ENCODE results near the gene WLS. TPM values are rescaled to one million over a fixed set of nuclear protein-coding genes. Genes with fewer than 3 reads are reported as not detected.

The WLS gene
- total RNA-seq, 4 donors from 2014 or later, result 34.8 to 78.9 (median 44.4) TPM

DNA sequence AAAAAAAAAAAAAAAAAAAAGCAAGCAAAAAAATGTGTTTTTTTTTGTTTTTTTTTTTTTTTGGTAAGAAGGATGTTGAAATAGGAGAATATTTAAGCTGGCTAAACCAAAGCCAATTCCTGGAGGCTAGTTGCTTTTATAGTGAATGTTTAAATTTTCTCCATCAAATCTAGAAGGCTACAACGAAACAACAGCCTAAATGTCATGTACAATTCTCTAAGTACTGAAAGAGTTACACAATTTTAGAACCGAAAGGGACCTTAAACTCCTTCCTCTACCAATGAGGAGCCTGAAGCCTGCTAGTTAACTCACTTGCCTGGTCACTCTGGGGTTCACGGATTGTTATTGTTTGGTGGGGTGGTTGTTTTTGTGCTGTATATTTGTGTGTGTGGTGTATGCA lies 3.5 kb downstream of the WLS start:
- Histone ChIP-seq H3K9me3 (no peaks in the 10 kb centered on the region), H3K4me1 (peaks cover 0 to 49% (median 20%) of the 10 kb centered on the region in 4 donors), H3K36me3 (no peaks in the 10 kb centered on the region), H3K27me3 (no peaks in the 10 kb centered on the region), H3K27ac (peak overlapping the region in 3 of 4 donors; percentile 1 to 94 (median 9)), H3K4me3 (no peak overlapping the region)
- DNase-seq (ENCODE audit: low spot score in 2 of 2), result no peak
- TF ChIP-seq, protein P1, sequence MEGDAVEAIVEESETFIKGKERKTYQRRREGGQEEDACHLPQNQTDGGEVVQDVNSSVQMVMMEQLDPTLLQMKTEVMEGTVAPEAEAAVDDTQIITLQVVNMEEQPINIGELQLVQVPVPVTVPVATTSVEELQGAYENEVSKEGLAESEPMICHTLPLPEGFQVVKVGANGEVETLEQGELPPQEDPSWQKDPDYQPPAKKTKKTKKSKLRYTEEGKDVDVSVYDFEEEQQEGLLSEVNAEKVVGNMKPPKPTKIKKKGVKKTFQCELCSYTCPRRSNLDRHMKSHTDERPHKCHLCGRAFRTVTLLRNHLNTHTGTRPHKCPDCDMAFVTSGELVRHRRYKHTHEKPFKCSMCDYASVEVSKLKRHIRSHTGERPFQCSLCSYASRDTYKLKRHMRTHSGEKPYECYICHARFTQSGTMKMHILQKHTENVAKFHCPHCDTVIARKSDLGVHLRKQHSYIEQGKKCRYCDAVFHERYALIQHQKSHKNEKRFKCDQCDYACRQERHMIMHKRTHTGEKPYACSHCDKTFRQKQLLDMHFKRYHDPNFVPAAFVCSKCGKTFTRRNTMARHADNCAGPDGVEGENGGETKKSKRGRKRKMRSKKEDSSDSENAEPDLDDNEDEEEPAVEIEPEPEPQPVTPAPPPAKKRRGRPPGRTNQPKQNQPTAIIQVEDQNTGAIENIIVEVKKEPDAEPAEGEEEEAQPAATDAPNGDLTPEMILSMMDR (IDR thresholded peaks at IDR 0.05), result no peak
- TF ChIP-seq POLR2A (IDR thresholded peaks at IDR 0.05), result no peak
- no peak for TF ChIP-seq EP300 (IDR thresholded peaks at IDR 0.05)
- 18 to 30% methylated on average over 3 of the region's 3 CpGs for WGBS, 2 donors

DNA sequence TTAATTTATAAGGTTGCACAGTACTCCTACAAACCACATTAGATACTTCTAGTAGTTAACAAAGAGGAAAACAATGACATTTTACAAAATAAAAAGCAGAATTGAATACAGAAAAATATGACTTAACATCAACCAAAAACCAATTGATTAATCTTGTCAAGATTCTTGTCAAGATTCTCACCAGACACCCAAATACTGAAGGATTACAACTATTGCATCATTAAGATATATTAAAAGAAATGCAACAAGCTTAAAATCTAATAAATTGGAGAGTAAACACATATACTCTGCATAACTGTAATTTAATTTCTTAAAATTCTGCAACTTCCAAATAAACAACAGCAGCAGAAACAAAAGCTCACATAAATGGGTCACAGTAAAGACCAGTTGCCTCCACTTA lies 4.7 kb downstream of the WLS start:
- DNase-seq (ENCODE audit: low spot score in 2 of 2), result no peak
- no peaks in the 10 kb centered on the region for H3K9me3 ChIP-seq
- H3K4me1 ChIP-seq, result peaks cover 0 to 45% (median 16%) of the 10 kb centered on the region in 4 donors
- TF ChIP-seq EP300 (IDR thresholded peaks at IDR 0.05) (no peak), POLR2A (IDR thresholded peaks at IDR 0.05) (no peak)
- TF ChIP-seq, protein P1 (IDR thresholded peaks at IDR 0.05), result no peak
- H3K27me3 ChIP-seq, result no peaks in the 10 kb centered on the region
- no peaks in the 10 kb centered on the region for H3K36me3 ChIP-seq
- no peak overlapping the region for H3K27ac ChIP-seq
- H3K4me3 ChIP-seq, result no peak overlapping the region

DNA sequence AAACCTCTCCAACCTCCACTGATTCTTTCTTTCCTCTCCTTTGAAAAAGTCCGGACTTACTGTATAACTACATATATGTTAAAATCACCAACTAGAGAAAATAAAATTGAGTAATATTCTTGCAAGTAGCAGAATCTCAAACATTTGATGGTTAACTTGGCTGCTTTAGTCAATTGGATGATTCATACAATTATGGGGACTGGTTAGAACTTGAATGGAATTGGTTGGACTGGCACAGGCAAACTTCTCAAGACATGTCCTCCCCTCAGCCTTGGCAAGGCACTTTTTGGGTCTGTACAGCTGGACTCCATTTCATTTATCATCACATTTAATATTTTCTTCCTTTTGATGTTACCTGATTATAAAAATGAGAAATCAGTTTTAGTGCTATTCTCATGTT lies 6.5 kb downstream of the WLS start:
- no peak overlapping the region for H3K27ac ChIP-seq
- peaks cover 0 to 55% (median 19%) of the 10 kb centered on the region in 4 donors for H3K4me1 ChIP-seq
- H3K36me3 ChIP-seq, result no peaks in the 10 kb centered on the region
- WGBS, 2 donors, result 92 to 96% methylated on average over 1 of the region's 1 CpG
- H3K9me3 ChIP-seq, result no peaks in the 10 kb centered on the region
- TF ChIP-seq EP300 (IDR thresholded peaks at IDR 0.05) (no peak), POLR2A (IDR thresholded peaks at IDR 0.05) (no peak)
- TF ChIP-seq, protein P1 (IDR thresholded peaks at IDR 0.05), result no peak
- no peak overlapping the region for H3K4me3 ChIP-seq
- no peaks in the 10 kb centered on the region for H3K27me3 ChIP-seq
- DNase-seq (ENCODE audit: low spot score in 2 of 2), result no peak

- H3K27me3 ChIP-seq, result no peaks in the 10 kb centered on the region
- H3K9me3 ChIP-seq, result no peaks in the 10 kb centered on the region
- H3K36me3 ChIP-seq, result no peaks in the 10 kb centered on the region
- no peak overlapping the region for H3K27ac ChIP-seq
- TF ChIP-seq EP300 (IDR thresholded peaks at IDR 0.05) (no peak), POLR2A (IDR thresholded peaks at IDR 0.05) (no peak)
- TF ChIP-seq, protein P1 (IDR thresholded peaks at IDR 0.05), result no peak
- WGBS, 2 donors, result 28 to 56% methylated on average over 2 of the region's 2 CpGs
- no peak for DNase-seq (ENCODE audit: low spot score in 2 of 2)
- H3K4me3 ChIP-seq, result no peak overlapping the region
- H3K4me1 ChIP-seq, result peaks cover 0 to 35% (median 13%) of the 10 kb centered on the region in 4 donors
These were observed 8.6 kb downstream of the WLS start for GRCh38 chr1:68223687-68224086.

DNA sequence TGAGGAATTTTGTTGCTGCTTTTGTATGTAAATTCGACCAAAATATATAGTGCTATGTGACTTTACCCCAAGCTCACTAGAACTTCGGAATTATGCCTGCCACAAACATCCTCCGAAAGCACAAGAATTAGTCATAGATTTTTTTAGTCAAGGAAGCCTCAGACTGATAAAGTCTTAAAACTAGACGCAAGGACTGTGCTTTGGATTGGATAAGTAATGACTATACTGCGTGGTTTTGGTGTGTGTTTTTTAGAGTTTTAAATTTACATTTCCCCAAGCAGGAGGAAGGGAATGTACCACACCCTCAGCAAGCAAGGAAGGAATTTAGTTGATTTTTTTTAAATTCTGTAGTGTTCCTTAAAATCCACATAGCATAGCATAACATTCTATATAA lies 10.3 kb downstream of the WLS start:
- Histone ChIP-seq H3K4me1 (peaks cover 0 to 29% (median 10%) of the 10 kb centered on the region in 4 donors), H3K9me3 (no peaks in the 10 kb centered on the region), H3K36me3 (no peaks in the 10 kb centered on the region), H3K27me3 (no peaks in the 10 kb centered on the region), H3K4me3 (no peak overlapping the region), H3K27ac (no peak overlapping the region)
- TF ChIP-seq, protein P1 (IDR thresholded peaks at IDR 0.05), result no peak
- no peak for TF ChIP-seq POLR2A (IDR thresholded peaks at IDR 0.05)
- TF ChIP-seq EP300 (IDR thresholded peaks at IDR 0.05), result no peak
- WGBS, 2 donors, result 65 to 75% methylated on average over 5 of the region's 5 CpGs
- no peak for DNase-seq (ENCODE audit: low spot score in 2 of 2)

All from tibial nerve (tissue), 4 donors.